Activated T-helper 9 cell treated with anti-CD3 and anti-CD28 coated beads, Interleukin-2, amount 50 U/mL, for 16 hours (primary cell): ENCODE measurements around the gene NDFIP1.

Experiments used
- DNase-seq: peaks from one replicate; pipeline ENCODE4 v3.0.0-alpha.2; 2020; ENCODE audit warnings: low read depth

The NDFIP1 gene

DNA sequence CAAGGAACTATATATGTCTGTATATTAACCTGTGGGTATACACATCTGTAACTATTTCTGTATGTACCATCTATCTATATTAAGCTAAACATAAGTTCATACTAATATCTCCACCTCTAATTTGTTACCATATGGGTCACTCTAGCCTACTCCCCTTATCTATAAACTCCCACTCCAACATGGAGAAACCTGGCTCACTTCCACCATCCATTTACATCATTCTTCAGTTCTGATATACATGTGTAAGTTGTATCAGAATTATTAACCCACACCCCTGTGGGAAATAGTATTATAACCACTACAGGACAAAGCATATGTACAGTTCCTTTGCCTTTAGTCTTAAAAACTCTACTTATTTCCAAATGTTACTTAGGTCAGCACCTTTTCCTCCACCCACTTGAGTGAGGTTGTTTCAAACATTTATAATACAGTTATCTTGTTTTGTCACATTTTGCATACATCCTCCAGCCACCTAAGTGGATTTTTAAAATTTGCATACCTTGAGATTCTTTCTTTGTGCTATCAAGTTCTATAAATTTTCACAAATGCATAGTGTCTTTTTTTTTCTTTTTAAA is 10.6 kb downstream of the NDFIP1 start:
- DNase-seq: no peak

DNA sequence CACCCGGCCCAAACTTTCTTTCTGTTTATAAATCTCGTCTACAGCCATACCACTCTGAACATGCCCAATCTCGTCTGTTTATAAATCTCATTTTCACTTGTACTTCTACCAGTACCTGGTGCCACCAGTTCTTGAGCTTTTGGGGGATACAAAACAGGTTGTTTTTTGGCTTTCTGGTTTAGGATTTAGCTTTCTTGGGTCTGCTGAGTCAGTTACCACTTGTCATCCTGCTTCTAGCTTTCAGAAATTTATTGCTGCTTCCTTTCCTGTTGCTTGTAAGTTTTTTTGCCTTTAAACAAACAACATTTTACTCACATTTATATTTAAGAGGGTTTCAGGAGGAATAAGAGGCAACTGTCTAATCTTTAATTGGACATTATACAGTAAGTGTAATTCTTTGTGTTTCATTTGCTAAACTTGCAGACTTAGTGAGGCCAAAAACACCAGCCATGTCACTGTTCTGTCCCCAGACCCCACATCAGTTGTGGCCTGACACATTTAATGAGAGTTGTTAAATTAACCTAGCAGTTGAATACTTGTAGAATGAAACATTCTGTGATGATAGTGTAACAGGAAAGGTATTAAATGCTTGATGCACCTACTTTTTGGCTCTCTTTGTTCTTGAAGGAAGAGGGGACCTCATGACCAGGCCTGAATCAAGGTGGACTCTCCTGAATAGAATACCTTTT is 11.8 kb downstream of the NDFIP1 start:
- DNase-seq: no peak

DNA sequence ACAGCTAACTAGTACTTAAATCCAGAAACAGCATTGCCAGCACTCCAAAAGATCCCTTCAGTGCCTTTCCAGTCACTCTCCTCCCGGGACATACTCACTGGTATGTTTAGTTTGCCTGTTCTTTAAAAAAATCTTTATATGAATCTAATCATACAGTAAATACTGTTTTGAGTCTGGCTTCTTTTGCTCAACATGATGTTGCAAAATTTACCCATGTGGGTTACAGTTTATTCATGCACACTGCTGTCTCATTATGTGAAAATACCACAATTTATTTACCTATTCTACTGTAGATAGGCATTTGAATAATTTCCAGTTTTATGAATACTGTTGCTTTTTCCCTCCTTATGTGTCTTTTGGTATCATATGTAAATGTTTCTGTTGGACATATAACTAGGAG is 13.5 kb downstream of the NDFIP1 start:
- DNase-seq: no peak

DNA sequence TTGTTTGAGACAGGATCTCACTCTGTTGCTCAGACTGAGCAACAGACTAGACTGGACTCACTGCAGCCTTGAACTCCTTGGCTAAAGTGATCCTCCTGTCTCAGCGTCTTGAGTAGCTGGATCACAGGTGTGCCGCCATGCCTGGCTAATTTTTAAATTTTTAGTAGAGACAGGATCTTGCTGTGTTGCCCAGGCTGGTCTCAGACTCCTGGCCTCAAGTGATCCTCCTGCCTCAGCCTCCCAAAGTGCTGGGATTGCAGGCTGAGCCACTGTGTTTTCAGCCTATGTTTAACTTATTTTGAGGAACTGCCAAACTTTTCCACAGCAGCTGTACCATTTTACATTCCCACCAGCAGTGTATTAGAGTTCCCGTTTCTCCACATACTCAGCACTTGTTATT is 16.8 kb downstream of the NDFIP1 start:
- DNase-seq: no peak

DNA sequence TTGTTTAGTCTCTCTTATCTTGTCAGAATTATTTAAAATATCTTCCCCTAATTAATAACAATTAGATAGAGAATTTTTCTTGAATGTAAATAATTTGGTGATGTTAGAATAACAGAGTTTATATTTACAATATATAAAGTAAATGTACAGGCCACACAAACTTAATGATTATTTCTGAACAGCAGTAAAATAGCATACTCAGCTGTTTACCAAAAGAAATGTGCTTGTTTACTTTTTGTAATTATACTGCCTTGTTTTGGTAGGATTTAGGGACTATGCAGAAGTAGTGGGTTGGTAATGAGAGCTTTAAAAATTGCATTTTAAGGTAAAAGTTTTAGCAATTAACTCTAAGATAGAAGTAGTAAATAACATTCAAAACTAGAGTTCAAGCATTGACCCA is 17.4 kb downstream of the NDFIP1 start:
- DNase-seq: no peak

DNA sequence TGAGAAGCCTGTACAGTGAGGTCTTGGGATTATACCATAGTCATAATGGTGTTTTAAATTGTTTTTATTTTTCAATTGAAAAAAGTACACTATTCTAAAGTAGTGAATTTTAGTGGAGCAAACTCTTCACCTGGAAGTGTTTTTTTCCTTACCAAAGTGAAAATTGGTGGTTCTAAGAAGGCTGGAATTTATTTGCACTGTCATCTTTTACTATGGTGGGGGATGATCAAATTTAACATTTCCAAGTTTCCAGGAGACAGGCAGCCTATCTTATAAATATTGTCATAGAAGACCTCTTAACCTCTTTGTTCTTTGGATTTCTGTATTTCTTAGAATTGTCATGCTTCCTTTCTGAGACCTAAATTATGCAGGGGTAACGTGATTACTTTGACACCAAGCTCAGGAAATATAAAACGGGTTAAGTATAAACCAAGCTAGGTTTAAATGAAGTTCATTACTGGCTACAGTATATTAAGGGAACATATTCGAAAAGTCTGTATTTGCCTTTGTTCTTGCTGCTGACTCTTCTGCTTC is 20.2 kb downstream of the NDFIP1 start:
- no peak for DNase-seq

DNA sequence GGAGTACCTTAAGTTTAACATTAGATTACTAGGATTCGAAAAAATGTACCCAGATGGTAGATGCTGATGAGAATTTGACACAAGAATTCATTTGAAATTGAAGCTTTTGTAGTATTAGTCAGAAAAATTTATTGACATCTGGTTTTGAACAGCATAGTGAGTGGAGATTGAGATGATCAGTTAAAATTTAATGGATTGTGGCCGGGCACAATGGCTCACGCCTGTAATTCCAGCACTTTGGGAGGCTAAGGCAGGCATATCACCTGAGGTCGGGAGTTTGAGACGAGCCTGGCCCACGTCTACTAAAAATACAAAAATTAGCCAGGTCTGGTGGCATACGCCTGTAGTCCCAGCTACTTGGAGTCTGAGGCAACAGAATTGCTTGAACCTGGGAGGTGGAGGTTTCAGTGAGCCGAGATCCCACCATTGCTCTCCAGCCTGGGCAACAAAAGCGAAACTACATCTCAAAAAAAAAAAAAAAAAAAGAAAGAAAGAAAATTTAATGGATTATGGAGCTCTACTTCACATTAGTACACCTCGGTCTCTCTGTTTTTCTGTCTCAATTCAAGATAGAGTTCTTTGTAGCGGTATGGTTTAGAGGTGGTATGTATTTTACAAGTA is 21.0 kb downstream of the NDFIP1 start:
- no peak for DNase-seq

DNA sequence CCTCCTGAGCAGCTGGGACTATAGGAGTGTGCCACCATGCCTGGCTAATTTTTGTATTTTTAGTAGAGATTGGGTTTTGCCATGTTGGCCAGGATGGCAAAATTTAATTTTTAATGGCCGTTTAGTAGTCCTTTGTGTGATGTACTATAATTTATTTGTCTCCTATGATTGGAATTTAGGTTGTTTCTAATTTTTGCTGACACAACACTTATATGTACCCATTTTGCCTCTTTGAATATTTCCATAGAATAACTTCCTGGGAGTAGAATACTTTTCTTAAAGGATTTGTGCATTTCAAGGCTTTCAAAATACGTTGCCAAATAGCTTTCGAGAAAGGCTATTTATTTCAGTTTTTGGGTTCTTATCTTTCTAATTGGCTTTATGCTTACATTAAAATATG is 22.8 kb downstream of the NDFIP1 start:
- DNase-seq: no peak

DNA sequence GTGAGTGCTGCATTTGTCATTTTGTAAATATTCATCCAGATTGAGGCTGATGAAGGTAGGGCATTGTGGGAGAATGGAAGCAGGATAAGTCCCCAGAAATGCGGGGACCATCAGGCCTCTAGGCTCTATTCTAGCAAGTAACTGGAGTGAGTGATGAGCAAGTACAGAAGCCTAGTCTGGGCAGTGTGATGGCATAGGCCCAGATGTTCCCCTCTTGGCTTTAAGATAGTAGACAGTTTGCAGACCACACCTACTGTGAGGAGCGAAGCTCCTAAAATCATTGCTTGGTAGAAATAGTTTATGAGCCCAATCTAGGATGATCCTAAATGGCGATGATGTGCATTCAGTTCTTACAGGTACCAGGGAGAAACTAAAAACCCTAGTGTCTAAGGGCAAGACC is 24.3 kb downstream of the NDFIP1 start:
- no peak for DNase-seq

DNA sequence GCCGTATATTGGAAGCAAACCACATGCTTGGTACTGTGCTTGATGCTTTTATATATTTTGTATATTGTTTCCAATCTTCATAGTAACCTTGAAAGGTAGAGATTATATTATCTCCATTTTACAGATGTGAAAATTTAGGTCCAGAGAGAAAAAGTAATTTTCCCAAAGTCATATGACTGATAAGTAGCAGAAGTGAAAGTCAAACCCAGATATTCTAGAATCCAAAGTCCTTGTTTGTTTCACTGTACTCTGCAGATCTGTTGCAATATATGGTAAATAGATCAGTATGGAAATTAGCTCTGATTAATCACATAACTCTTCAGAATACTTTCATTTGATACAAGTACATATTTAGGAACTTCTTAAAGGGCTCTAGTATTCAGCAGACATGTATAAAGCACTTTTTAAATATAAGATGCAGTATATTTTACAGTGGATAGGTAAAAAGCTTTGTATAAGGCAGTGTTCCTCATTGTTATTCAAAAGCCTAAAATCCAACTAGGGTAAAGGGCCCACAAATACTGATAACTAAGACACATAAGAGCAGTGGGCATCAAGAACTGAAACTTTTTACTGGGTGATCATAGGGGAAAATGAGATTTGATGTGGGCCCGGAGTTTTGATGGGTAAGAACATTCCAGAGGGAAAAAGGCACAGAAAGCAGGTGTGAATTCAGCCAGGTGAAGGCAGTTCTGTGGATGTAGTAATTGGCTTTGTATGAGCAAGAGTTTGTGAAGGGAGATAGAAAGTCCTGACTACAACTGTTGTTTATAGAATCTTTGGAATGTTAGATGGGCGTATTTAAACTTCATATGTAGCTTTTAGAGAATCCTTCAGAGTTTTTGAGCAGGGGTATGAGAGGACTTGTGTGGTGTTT is 25.0 kb downstream of the NDFIP1 start:
- no peak for DNase-seq

DNA sequence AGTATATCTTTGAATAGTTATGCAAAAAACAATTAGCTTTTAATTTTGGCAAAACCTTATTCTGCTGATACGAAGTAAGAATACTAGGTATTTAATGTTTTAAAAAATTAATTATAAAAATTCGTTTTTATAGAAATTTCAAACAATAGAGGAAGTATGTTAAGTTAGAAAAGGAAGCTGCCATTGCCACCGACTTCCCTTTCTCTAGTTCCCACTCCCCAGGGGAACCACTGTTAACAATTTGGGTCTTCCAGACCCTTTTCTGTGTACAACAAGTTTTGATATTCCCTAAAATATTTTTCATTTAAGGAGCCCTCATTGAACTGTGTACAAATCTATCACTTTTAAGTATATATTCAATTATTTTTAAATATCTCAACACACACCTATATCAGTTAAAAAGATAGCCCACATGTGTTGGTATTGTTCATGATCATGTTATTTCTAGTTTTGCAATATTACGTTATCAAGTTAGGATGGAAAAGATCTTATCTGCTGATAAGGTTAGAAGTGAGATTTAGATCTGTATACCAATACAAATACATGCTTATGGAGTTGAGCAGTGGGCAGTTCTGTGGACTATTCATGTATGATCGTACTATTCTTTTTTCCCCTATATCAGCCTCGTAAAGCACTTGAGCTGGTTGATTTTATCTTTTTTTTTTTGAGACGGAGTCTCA is 25.9 kb downstream of the NDFIP1 start:
- DNase-seq: no peak

DNA sequence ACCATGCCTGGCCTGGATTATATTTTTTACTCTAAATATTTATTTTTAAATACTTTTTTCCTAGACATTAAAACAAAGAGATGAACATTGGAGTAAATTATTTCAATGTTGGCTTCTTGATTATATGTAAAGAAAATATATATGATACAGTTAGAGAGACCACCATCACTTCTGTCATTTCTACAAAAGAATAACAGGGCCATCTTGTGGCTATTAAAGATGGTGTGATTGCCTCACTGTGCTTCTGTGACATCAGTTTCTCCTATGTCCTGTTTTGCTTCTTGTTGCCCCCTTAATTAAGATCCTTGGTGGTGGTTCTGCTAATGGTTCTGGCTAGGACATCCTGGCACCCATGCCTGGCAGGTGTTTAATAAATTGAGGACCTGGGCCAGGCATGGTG is 32.9 kb downstream of the NDFIP1 start:
- no peak for DNase-seq

DNA sequence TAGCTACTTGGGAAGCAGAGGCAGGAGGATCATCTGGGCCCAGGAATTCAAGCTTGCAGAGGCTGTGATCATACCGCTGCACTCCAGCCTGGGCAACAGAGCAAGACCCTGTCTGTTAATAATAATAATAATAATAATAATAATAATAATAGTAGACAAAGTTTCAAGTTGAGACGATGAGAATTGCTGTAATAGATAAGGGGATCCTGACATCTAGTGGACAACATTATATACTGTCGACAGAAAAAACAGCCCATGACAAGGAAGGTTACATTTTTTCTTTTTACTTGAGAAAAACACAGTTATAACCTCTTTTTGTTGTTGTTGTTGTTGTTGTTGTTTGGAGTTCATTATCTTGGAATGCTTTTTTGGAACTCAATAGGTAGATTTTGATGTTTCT is 35.3 kb downstream of the NDFIP1 start:
- DNase-seq: no peak

DNA sequence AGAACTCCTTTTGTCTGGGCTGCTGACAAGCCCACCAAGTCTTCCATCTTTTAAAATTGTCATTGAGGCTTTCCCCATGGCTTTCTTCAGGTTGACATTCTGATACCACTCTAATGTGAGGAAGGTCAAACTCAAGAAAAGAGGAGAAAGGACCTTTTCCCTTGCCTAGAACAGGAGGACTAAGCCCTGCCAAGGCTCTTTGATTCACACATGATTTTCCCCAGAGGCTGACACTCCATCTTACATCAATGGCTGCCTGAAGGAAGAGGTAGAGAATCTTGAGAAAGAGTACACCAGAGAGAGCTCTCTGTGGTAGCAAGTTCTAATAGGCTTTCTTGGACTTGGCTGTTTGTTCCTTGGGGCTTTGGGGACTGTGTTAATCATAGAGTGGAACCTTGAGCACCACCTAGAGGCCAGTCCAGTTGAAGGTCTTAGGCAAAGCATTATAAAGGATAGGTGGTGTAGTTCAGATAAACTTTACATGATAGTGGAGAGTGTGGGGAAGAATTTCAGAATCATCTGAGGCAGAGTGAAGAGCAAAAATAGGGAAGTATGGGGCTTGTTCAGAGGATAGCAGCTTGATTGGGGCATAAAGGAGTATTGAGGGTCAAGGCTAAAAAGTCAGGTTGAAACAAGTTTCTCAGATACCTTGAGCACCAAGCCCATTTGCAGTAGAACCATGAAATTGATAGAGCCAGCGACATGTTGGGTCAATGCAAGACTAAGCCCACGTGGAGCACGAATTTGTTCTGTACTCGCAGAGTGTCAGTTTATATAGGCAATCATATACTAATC is 36.7 kb downstream of the NDFIP1 start:
- DNase-seq: peak; percentile 28

DNA sequence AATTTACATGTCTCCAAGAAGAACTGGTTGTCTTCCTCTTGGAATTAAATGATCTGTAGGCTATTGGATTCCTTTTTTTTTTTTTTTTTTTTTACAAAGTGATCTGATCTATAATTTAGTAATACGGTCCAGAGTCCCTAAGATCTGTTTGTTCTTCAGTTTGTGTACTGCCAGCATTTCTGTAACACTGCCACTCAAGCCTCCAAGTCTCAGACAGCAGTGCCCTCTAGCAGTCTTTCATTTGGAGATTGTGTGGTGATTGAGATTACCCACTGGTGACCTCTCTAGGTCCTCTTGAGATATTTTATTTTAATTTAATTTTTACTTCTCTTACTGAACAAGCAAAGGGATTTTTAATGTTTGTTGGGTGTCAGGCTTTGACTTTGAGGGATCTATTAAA is 40.8 kb downstream of the NDFIP1 start:
- no peak for DNase-seq

DNA sequence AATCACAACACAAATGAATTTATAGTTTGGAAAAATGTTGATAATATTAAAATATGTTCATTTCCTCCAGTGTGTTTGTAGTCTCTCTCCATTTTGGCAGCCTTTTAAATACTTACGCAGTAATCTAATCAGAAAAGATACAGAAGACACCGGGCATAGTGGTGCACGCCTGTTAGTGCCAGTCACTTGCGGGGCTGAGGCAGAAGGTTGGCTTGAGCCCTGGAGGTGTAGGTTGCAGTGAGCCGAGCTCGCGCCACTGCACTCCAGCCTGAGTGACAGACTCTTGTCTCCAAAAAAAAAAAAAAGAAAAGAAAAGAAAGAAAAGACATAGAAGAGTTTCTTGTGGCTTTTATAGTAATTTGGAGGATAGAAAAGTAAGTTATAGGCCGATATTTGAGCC is 41.9 kb downstream of the NDFIP1 start:
- DNase-seq: no peak

DNA sequence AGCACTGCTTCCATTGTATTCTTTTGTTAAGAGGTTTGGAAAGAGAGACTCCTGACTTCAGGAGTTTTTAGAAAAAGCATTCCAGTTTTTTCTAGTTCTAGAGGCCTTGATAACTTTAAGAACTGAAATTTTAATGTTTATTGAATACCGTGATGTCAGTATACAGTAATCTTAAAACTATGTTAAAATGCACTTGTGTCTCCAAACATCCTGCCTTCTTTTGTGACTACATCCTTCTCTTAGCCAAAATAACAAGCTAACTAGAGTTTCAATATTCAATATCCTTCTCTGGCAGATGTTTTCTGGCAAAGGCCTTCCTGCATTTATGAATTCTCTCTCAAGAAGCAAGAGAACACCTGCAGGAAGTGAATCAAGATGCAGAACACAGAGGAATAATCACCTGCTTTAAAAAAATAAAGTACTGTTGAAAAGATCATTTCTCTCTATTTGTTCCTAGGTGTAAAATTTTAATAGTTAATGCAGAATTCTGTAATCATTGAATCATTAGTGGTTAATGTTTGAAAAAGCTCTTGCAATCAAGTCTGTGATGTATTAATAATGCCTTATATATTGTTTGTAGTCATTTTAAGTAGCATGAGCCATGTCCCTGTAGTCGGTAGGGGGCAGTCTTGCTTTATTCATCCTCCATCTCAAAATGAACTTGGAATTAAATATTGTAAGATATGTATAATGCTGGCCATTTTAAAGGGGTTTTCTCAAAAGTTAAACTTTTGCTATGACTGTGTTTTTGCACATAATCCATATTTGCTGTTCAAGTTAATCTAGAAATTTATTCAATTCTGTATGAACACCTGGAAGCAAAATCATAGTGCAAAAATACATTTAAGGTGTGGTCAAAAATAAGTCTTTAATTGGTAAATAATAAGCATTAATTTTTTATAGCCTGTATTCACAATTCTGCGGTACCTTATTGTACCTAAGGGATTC is 43.1 kb downstream of the NDFIP1 start:
- DNase-seq: peak; percentile 15

DNA sequence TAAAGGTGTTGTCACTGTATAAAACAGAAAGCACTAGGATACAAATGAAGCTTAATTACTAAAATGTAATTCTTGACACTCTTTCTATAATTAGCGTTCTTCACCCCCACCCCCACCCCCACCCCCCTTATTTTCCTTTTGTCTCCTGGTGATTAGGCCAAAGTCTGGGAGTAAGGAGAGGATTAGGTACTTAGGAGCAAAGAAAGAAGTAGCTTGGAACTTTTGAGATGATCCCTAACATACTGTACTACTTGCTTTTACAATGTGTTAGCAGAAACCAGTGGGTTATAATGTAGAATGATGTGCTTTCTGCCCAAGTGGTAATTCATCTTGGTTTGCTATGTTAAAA is 43.8 kb downstream of the NDFIP1 start:
- no peak for DNase-seq

DNA sequence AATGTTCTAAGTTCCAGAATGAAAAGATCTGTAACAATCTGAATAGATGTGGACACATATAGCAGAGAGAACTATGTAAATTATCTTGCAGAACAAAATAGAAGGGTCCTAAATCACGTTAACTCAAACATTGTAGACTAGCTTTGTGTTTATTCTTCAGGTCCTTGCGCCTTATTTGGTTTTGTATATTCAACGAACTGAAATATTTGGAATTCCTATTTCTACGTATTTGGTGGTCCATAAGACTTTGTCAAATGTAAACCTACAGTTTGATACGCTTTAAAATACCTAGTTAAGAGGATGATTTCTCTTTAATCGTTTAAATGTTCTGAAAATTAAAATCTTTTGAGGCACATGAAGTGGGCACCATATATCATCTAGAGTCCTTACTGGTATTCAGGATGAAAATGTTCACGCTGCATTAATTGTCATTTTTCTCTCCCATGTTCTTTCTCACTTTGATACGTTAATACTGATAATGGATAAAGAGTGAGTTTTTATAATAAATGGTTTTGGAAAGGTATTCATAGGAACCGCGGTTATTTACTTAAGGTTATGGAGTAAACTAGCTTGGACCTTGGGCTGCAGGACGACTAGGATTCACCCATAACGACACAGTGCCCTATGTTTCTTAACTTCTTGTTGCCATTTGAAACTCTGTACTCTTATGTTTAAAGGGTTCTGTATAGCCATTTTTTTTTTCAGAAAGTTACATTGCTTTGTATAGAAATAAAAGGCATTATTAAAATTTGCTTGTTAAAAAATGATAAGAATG is 45.3 kb downstream of the NDFIP1 start:
- no peak for DNase-seq
